Esophagus squamous epithelium (tissue), 4 donors: ENCODE data around the gene DHRS7C.

ENCODE experiments used
- CTCF ChIP-seq, 6 experiments: fragments of 450-650 bp in 4 of 6; fragments of 200-600 bp in 2 of 6; sonication (generic) in 2 of 6; IDR thresholded peaks; one replicate each; pipeline ENCODE4 v1.5.1; 2016 to 2019; ENCODE audit warnings: antibody characterized with exemption in 6 of 6, mild to moderate bottlenecking in 4 of 6, moderate library complexity in 4 of 6
- POLR2A ChIP-seq, 4 donors: fragments of 450-650 bp; IDR thresholded peaks; one replicate each; pipeline ENCODE4 v1.6.1; 2017; ENCODE audit warnings: antibody characterized with exemption in 4 of 4, mild to moderate bottlenecking in 4 of 4, moderate library complexity in 3 of 4

DNA sequence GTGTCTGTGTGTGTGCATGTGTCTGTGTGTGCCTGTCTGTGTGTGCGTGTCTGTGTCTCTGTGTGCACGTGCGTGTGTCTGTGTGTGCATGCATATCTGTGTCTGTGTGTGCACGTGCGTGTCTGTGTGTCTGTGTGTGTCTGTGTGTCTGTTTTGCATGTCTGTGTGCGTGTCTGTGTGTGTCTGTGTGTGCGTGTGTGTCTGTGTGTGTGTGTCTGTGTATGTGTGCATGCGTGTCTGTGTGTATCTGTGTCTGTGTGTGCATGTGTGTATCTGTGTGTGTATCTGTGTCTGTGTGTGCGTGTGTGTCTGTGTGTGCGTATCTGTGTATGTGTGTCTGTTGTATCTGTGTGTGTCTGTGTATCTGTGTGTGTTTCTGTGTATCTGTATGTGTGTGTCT lies 25.1 kb upstream of the DHRS7C start:
- TF ChIP-seq CTCF (IDR thresholded peaks at IDR 0.05) (no peak), POLR2A (IDR thresholded peaks at IDR 0.05) (no peak)
